ENCODE measurements around the gene CHST8. TPM values are rescaled to one million over a fixed set of nuclear protein-coding genes. Genes with fewer than 3 reads are reported as not detected.

The CHST8 gene
- total and polyA plus RNA-seq, 2 of the 13 experiments (the other 11 are each of a cell fraction or from before 2014, with no cell fraction given), result not detected

GRCh38 chr19:33603377-33603776, 18.4 kb upstream of the CHST8 start (continued):
- no peak for TF ChIP-seq ZNF646 (CRISPR knock-in tag; IDR thresholded peaks at IDR 0.05)
- no peak for TF ChIP-seq ZFY (CRISPR knock-in tag; IDR thresholded peaks at IDR 0.05)
- no peak for TF ChIP-seq FOXP1 (IDR thresholded peaks at IDR 0.05)
- TF ChIP-seq FOXP1 (CRISPR knock-in tag; IDR thresholded peaks at IDR 0.05), result no peak
- no peak for TF ChIP-seq CAMTA2 (CRISPR knock-in tag; IDR thresholded peaks at IDR 0.05; ENCODE audit: borderline replicate concordance)
- TF ChIP-seq HMGA1 (CRISPR knock-in tag; conservative IDR thresholded peaks at IDR 0.05), result no peak
- no peak for TF ChIP-seq MEIS2 (CRISPR knock-in tag; IDR thresholded peaks at IDR 0.05)
- TF ChIP-seq GFI1 (CRISPR knock-in tag; IDR thresholded peaks at IDR 0.05; ENCODE audit: borderline replicate concordance), result no peak

- WGBS (ENCODE audit: low lambda C conversion rate), result 24% methylated on average over 5 of the region's 5 CpGs
- ATAC-seq (no peak), DNase-seq (ENCODE audit: low spot score) (no peak), FAIRE-seq (no peak)
- POLR2A ChIA-PET, result no interaction called here
- H3K4me3 ChIP-seq (replicated peaks in 1 of 3; ENCODE audit: insufficient read depth in 1 of 3, low read depth in 2 of 3, low read length in 3 of 3), result no peak overlapping the region
- no peak overlapping the region for H3K4me2 ChIP-seq (ENCODE audit: low read depth, low read length)
- no peaks in the 10 kb centered on the region for H3K4me1 ChIP-seq (ENCODE audit: insufficient read depth, low read length)
- H3K9ac ChIP-seq (ENCODE audit: insufficient read depth, low read depth, low read length), result no peak overlapping the region
- in situ Hi-C loops (cut with HindIII; ENCODE audit: extremely low pct_ligation_motif_present, low pct_unique_long_range_greater_than_20kb), result no loop called here
- H3K27ac ChIP-seq (ENCODE audit: extremely low read length, insufficient read depth, low read length), result no peak overlapping the region
- H3K36me3 ChIP-seq (replicated peaks in 1 of 2; ENCODE audit: control insufficient read depth in 1 of 2, insufficient read depth in 2 of 2, low read length in 2 of 2), result no peaks in the 10 kb centered on the region
- intact Hi-C loops (cut with micrococcal nuclease; ENCODE audit: unreplicated experiment), result no loop called here
- no peaks in the 10 kb centered on the region for H3K79me2 ChIP-seq (ENCODE audit: insufficient read depth, low read length)
- no peaks in the 10 kb centered on the region for H3K27me3 ChIP-seq (ENCODE audit: control insufficient read depth in 1 of 2, insufficient read depth in 2 of 2, low read length in 2 of 2)
- CTCF ChIA-PET (ENCODE audit: low intra/inter-chr PET ratio, low total read pairs), result no interaction called here
- H2AFZ ChIP-seq (ENCODE audit: low read length), result no peak overlapping the region
- H3K9me3 ChIP-seq (ENCODE audit: low read length), result peaks cover 32% of the 10 kb centered on the region
- no peaks in the 10 kb centered on the region for H4K20me1 ChIP-seq (ENCODE audit: insufficient read depth, low read length)
- no TSS peak for BruUV-seq (replicated peaks)
- no peak for TF ChIP-seq MAZ (IDR thresholded peaks at IDR 0.05; ENCODE audit: borderline replicate concordance, low read depth, low read length)
- TF ChIP-seq MAZ (CRISPR knock-in tag; IDR thresholded peaks at IDR 0.05; ENCODE audit: low read depth), result no peak
- TF ChIP-seq ZNF839 (CRISPR knock-in tag; IDR thresholded peaks at IDR 0.05; ENCODE audit: borderline replicate concordance), result no peak
- no peak for TF ChIP-seq PCBP1 (IDR thresholded peaks at IDR 0.05; ENCODE audit: borderline replicate concordance, low read depth, low read length)
- TF ChIP-seq ZNF280B (CRISPR knock-in tag; IDR thresholded peaks at IDR 0.05; ENCODE audit: borderline replicate concordance), result no peak
- TF ChIP-seq ATF4 (CRISPR knock-in tag; IDR thresholded peaks at IDR 0.05), result no peak
- no peak for TF ChIP-seq ZNF784 (CRISPR knock-in tag; IDR thresholded peaks at IDR 0.05; ENCODE audit: borderline replicate concordance)
Observed at GRCh38 chr19:33604651-33605050, 17.1 kb upstream of the CHST8 start.

All from HepG2 (cell line).